ENCODE data around the gene VAV1. TPM values are rescaled to one million over a fixed set of nuclear protein-coding genes. Genes with fewer than 3 reads are reported as not detected.

Gene VAV1
- total RNA-seq, 1 donor from 2014 or later, result not detected

GRCh38 chr19:6777434-6777833 lies 4.9 kb downstream of the VAV1 start:
- no peak overlapping the region for H3K27ac Mint-ChIP-seq
- H3K4me3 Mint-ChIP-seq (ENCODE audit: low read depth), result no peak overlapping the region
- H3K36me3 Mint-ChIP-seq (ENCODE audit: insufficient read depth), result no peaks in the 10 kb centered on the region
- H3K27me3 Mint-ChIP-seq, result peaks cover 4% of the 10 kb centered on the region
- no peak for DNase-seq (ENCODE audit: low spot score, unreplicated experiment)
- no peak for TF ChIP-seq CTCF (IDR thresholded peaks at IDR 0.05; ENCODE audit: unreplicated experiment)
- H3K9me3 Mint-ChIP-seq (ENCODE audit: low read depth), result peaks cover 4% of the 10 kb centered on the region
- H3K4me1 Mint-ChIP-seq (ENCODE audit: low read depth), result no peaks in the 10 kb centered on the region

- Mint-ChIP-seq H3K9me3 (ENCODE audit: low read depth) (peaks cover 4% of the 10 kb centered on the region), H3K27ac (no peak overlapping the region), H3K4me3 (ENCODE audit: low read depth) (no peak overlapping the region), H3K36me3 (ENCODE audit: insufficient read depth) (no peaks in the 10 kb centered on the region), H3K27me3 (peaks cover 4% of the 10 kb centered on the region), H3K4me1 (ENCODE audit: low read depth) (no peaks in the 10 kb centered on the region)
- TF ChIP-seq CTCF (IDR thresholded peaks at IDR 0.05; ENCODE audit: unreplicated experiment), result no peak
- no peak for DNase-seq (ENCODE audit: low spot score, unreplicated experiment)
Observed at GRCh38 chr19:6778386-6778785, 5.9 kb downstream of the VAV1 start.

GRCh38 chr19:6779206-6779605 lies 6.7 kb downstream of the VAV1 start:
- H3K27ac Mint-ChIP-seq, result no peak overlapping the region
- no peak for TF ChIP-seq CTCF (IDR thresholded peaks at IDR 0.05; ENCODE audit: unreplicated experiment)
- H3K4me3 Mint-ChIP-seq (ENCODE audit: low read depth), result no peak overlapping the region
- H3K27me3 Mint-ChIP-seq, result peaks cover 4% of the 10 kb centered on the region
- no peak for DNase-seq (ENCODE audit: low spot score, unreplicated experiment)
- H3K36me3 Mint-ChIP-seq (ENCODE audit: insufficient read depth), result no peaks in the 10 kb centered on the region
- peaks cover 4% of the 10 kb centered on the region for H3K9me3 Mint-ChIP-seq (ENCODE audit: low read depth)
- H3K4me1 Mint-ChIP-seq (ENCODE audit: low read depth), result no peaks in the 10 kb centered on the region

- H3K4me3 Mint-ChIP-seq (ENCODE audit: low read depth), result no peak overlapping the region
- no peak for TF ChIP-seq CTCF (IDR thresholded peaks at IDR 0.05; ENCODE audit: unreplicated experiment)
- peaks cover 11% of the 10 kb centered on the region for H3K27me3 Mint-ChIP-seq
- no peaks in the 10 kb centered on the region for H3K36me3 Mint-ChIP-seq (ENCODE audit: insufficient read depth)
- no peak for DNase-seq (ENCODE audit: low spot score, unreplicated experiment)
- no peaks in the 10 kb centered on the region for H3K4me1 Mint-ChIP-seq (ENCODE audit: low read depth)
- H3K9me3 Mint-ChIP-seq (ENCODE audit: low read depth), result peaks cover 11% of the 10 kb centered on the region
- no peak overlapping the region for H3K27ac Mint-ChIP-seq
Observed at GRCh38 chr19:6787393-6787792, 14.9 kb downstream of the VAV1 start.

- no peak for TF ChIP-seq CTCF (IDR thresholded peaks at IDR 0.05; ENCODE audit: unreplicated experiment)
- H3K27me3 Mint-ChIP-seq, result peaks cover 11% of the 10 kb centered on the region
- peaks cover 12% of the 10 kb centered on the region for H3K9me3 Mint-ChIP-seq (ENCODE audit: low read depth)
- no peak overlapping the region for H3K4me3 Mint-ChIP-seq (ENCODE audit: low read depth)
- no peaks in the 10 kb centered on the region for H3K4me1 Mint-ChIP-seq (ENCODE audit: low read depth)
- no peaks in the 10 kb centered on the region for H3K36me3 Mint-ChIP-seq (ENCODE audit: insufficient read depth)
- DNase-seq (ENCODE audit: low spot score, unreplicated experiment), result no peak
- no peak overlapping the region for H3K27ac Mint-ChIP-seq
Observed at GRCh38 chr19:6788896-6789295, 16.4 kb downstream of the VAV1 start.

Data from progenitor cell of endocrine pancreas (in vitro differentiated cells).